Endothelial cell of umbilical vein (primary cell): ENCODE data around the gene CCDC9. TPM values are rescaled to one million over a fixed set of nuclear protein-coding genes. Genes with fewer than 3 reads are reported as not detected.

ENCODE experiments used
- BruUV-seq: library from RNA; stranded (reverse); fragments of 400-500 nt; replicated peaks from 2 replicates; lab custom pipeline; 2021; lab: Mats Ljungman, UMichigan
- CTCF ChIA-PET: fragments of 300-600, 350-600 bp; sonication (Branson Sonifier 250); formaldehyde crosslinking; loops from one replicate; lab custom pipeline; 2021; ENCODE audit warnings: antibody characterized with exemption, inconsistent platforms; lab: Charles Lee
- POLR2A ChIA-PET: fragments of 300-600, 350-600 bp; sonication (Branson Sonifier 250); formaldehyde crosslinking; loops from one replicate; lab custom pipeline; 2021; ENCODE audit warnings: antibody characterized with exemption, inconsistent platforms; lab: Charles Lee
- DNase-seq: peaks from one replicate; pipeline ENCODE4 v3.0.0-alpha.2; 2011; ENCODE audit warnings: low read depth, low spot score
- FAIRE-seq: peaks from 2 replicates; lab custom pipeline; 2011; peaks lifted over from hg19 to GRCh38; lab: Jason Lieb, UNC
- H2AFZ ChIP-seq: 2 replicates; pipeline ENCODE4 v1.6.0; 2012; ENCODE audit warnings: low read depth, low read length, control low read depth, inconsistent platforms
- H3K27ac ChIP-seq: 2 replicates; pipeline ENCODE4 v1.5.1; 2011; ENCODE audit warnings: low read depth, mild to moderate bottlenecking, control low read depth, low read length, moderate library complexity; ENCODE audit not compliant: insufficient read depth
- H3K27me3 ChIP-seq, 2 experiments: 2 replicates each; pipeline versions ENCODE4 v1.6.0 to v1.6.1; 2011; ENCODE audit warnings: low read length in 2 of 2, mixed read lengths in 1 of 2; ENCODE audit not compliant: control insufficient read depth in 2 of 2, insufficient read depth in 2 of 2
- H3K36me3 ChIP-seq, 2 experiments: 2 replicates in 1 of 2; 3 replicates in 1 of 2; pipeline ENCODE4 v1.5.1; 2011; ENCODE audit warnings: low read length in 2 of 2, mild to moderate bottlenecking in 1 of 2, moderate library complexity in 1 of 2; ENCODE audit not compliant: control insufficient read depth in 2 of 2, insufficient read depth in 2 of 2; ENCODE audit errors: extremely low read depth in 1 of 2
- H3K4me1 ChIP-seq: 3 replicates; pipeline ENCODE4 v1.5.1; 2011; ENCODE audit warnings: mild to moderate bottlenecking, low read length; ENCODE audit not compliant: control insufficient read depth, insufficient read depth; ENCODE audit errors: extremely low read depth
- H3K4me2 ChIP-seq: 2 replicates; pipeline ENCODE4 v1.6.1; 2011; ENCODE audit warnings: low read length, control low read depth, mixed read lengths; ENCODE audit not compliant: insufficient read depth
- H3K4me3 ChIP-seq, 3 experiments: fragments of 200-600 bp in 1 of 3; sonication (generic), shearing (Covaris generic) in 1 of 3; replicated peaks in 1 of 3; 2 replicates each; pipeline ENCODE4 v1.5.1; 2011 to 2016; ENCODE audit warnings: control low read depth in 3 of 3, low read length in 3 of 3, mild to moderate bottlenecking in 2 of 3, inconsistent platforms in 1 of 3, low read depth in 1 of 3, moderate library complexity in 1 of 3; ENCODE audit not compliant: insufficient read depth in 1 of 3
- H3K79me2 ChIP-seq: 2 replicates; pipeline ENCODE4 v1.6.0; 2012; ENCODE audit warnings: low read length, inconsistent platforms; ENCODE audit not compliant: control insufficient read depth, insufficient read depth
- H3K9ac ChIP-seq: replicated peaks from 2 replicates; pipeline ENCODE3; 2011; ENCODE audit warnings: low read length, control low read depth; ENCODE audit not compliant: insufficient read depth; ENCODE audit errors: extremely low read depth
- H3K9me1 ChIP-seq: replicated peaks from 3 replicates; pipeline ENCODE4 v1.6.0; 2011; ENCODE audit warnings: mild to moderate bottlenecking, low read length; ENCODE audit not compliant: control insufficient read depth, insufficient read depth; ENCODE audit errors: extremely low read depth
- H3K9me3 ChIP-seq: replicated peaks from 2 replicates; pipeline ENCODE4 v1.5.1; 2012; ENCODE audit warnings: low read length, inconsistent platforms; ENCODE audit not compliant: control insufficient read depth, insufficient read depth
- H4K20me1 ChIP-seq: replicated peaks from 2 replicates; pipeline ENCODE3; 2011; ENCODE audit warnings: mild to moderate bottlenecking, low read length; ENCODE audit not compliant: control insufficient read depth, insufficient read depth; ENCODE audit errors: extremely low read depth
- CTCF ChIP-seq, 2 donors: IDR thresholded peaks; 1 replicate in 1 of 2; 2 replicates in 1 of 2; pipeline ENCODE4 v1.5.1; 2011; ENCODE audit warnings: low read length in 2 of 2, mild to moderate bottlenecking in 2 of 2, moderate library complexity in 2 of 2, control low read depth in 1 of 2, inconsistent platforms in 1 of 2, low read depth in 1 of 2; ENCODE audit not compliant: insufficient read depth in 1 of 2; ENCODE audit errors: extremely low read depth in 1 of 2
- EZH2 ChIP-seq: IDR thresholded peaks from 2 replicates; pipeline ENCODE4 v1.6.1; 2012; ENCODE audit warnings: borderline replicate concordance, low read depth, mild to moderate bottlenecking, moderate library complexity, low read length, inconsistent platforms; ENCODE audit not compliant: severe bottlenecking
- FOS ChIP-seq: IDR thresholded peaks from 2 replicates; pipeline ENCODE4 v1.6.1; 2011; ENCODE audit warnings: mild to moderate bottlenecking, low read length, moderate library complexity, borderline replicate concordance; ENCODE audit not compliant: insufficient read depth
- GATA2 ChIP-seq: IDR thresholded peaks from 2 replicates; pipeline ENCODE4 v1.7.0; 2011; ENCODE audit warnings: low read depth, mild to moderate bottlenecking, moderate library complexity, mixed read lengths, low read length; ENCODE audit not compliant: insufficient read length, insufficient read depth
- JUN ChIP-seq: IDR thresholded peaks from 2 replicates; pipeline ENCODE4 v1.6.1; 2011; ENCODE audit warnings: borderline replicate concordance, low read depth; ENCODE audit not compliant: insufficient read length, insufficient read depth
- MAX ChIP-seq: IDR thresholded peaks from 2 replicates; pipeline ENCODE4 v1.6.1; 2011; ENCODE audit not compliant: insufficient read depth, insufficient read length
- MYC ChIP-seq: IDR thresholded peaks from one replicate; pipeline ENCODE4 v1.6.1; 2011; ENCODE audit warnings: mild to moderate bottlenecking, low read depth, low read length
- POLR2A ChIP-seq: IDR thresholded peaks from 2 replicates; pipeline ENCODE4 v1.6.1; 2012; ENCODE audit warnings: low read depth, mild to moderate bottlenecking, control low read depth, low read length
- POLR2AphosphoS5 ChIP-seq: IDR thresholded peaks from 2 replicates; pipeline ENCODE4 v1.6.1; 2012; ENCODE audit warnings: low read depth, mild to moderate bottlenecking, control low read depth, low read length, moderate library complexity; ENCODE audit not compliant: insufficient read depth
- dilution Hi-C: fragments of 300-500 bp; cut with MboI; formaldehyde crosslinking; loops from one replicate; pipeline ENCODE4 v1.15.0; 2019; ENCODE audit warnings: low sequenced_read_pairs; ENCODE audit not compliant: extremely low pct_ligation_motif_present
- intact Hi-C: fragments of 100-400 bp; cut with micrococcal nuclease; formaldehyde crosslinking; loops from one replicate; pipeline ENCODE4 v1.10.0; 2022
- polyA plus RNA-seq, 4 experiments: library from polyadenylated mRNA; depleted of rRNA in 3 of 4; stranded (reverse) in 3 of 4; unstranded in 1 of 4; fragments of >200 nt; gene quantifications; 2 replicates each; pipeline versions ENCODE4 v1.2.1 to v1.2.3, GENCODE V29; 2011 to 2012; ENCODE audit warnings: missing spikeins in 1 of 4
- total RNA-seq: library from RNA; stranded (reverse); gene quantifications from 2 replicates; pipeline ENCODE4 v1.2.3, GENCODE V29; 2021

CCDC9 gene
- total and polyA plus RNA-seq, 2 donors (not counting 3 experiments of a cell fraction or from before 2014, with no cell fraction given): 6.0 to 26.9 TPM

GRCh38 chr19:47273313-47274070, 17.2 kb downstream of the CCDC9 start:
- no peaks in the 10 kb centered on the region for H3K27me3 ChIP-seq
- peak overlapping the region; percentile 84 for H3K9ac ChIP-seq
- TF ChIP-seq JUN (no peak), FOS (no peak), POLR2A (peak; percentile 75)
- H3K9me1 ChIP-seq: no peaks in the 10 kb centered on the region
- ChIA-PET CTCF (interaction anchor here (0.6 to 2.1 kb wide), 8 partner anchors 17 to 163 kb away, joined by 3 to 6 read pairs (median 4); no protein-coding TSS in a partner anchor), POLR2A (interaction anchor here (0.7 to 2.4 kb wide), 3 partner anchors 16 to 1048 kb away, joined by 3 to 17 read pairs (median 8); partner anchors contain the start of gene CCDC9)
- peak overlapping the region; percentile 92 for H3K27ac ChIP-seq
- H3K36me3 ChIP-seq: peaks cover 0 to 12% of the 10 kb centered on the region in 2 experiments
- peak; percentile 91 for DNase-seq
- peak overlapping the region; percentile 88 for H3K4me2 ChIP-seq
- H3K4me1 ChIP-seq: peaks cover 13% of the 10 kb centered on the region
- H3K4me3 ChIP-seq: peak overlapping the region; percentile 16 to 67 (median 64)
- peak; percentile 94 for FAIRE-seq
- H4K20me1 ChIP-seq: no peaks in the 10 kb centered on the region
- no peaks in the 10 kb centered on the region for H3K9me3 ChIP-seq
- TSS peak; percentile 51 for BruUV-seq
- H3K79me2 ChIP-seq: no peaks in the 10 kb centered on the region
- intact Hi-C loops: loop anchor here (1.0 to 5.0 kb wide), 3 partner anchors 16 to 74 kb away; partner anchors contain the start of gene DHX34
- H2AFZ ChIP-seq: peak overlapping the region; percentile 32
- dilution Hi-C loops: no loop called here

- Histone ChIP-seq H3K9me3 (no peaks in the 10 kb centered on the region), H4K20me1 (no peaks in the 10 kb centered on the region), H3K4me2 (peak within 1 kb of the TSS; percentile 88), H3K4me1 (peaks cover 13% of the 10 kb centered on the region), H3K27me3 (no peaks in the 10 kb centered on the region), H3K9ac (peak within 1 kb of the TSS; percentile 84), H3K79me2 (no peaks in the 10 kb centered on the region), H3K4me3 (peak within 1 kb of the TSS; percentile 22 to 67 (median 64)), H3K27ac (peak within 1 kb of the TSS; percentile 92), H2AFZ (peak within 1 kb of the TSS; percentile 45), H3K36me3 (peaks cover 0 to 12% of the 10 kb centered on the region in 2 experiments), H3K9me1 (no peaks in the 10 kb centered on the region)
- DNase-seq (peak; percentile 90), FAIRE-seq (peak; percentile 94)
- ChIA-PET POLR2A (interaction anchor here (0.7 to 2.4 kb wide), 6 partner anchors 13 to 1047 kb away, joined by 3 to 17 read pairs (median 3); partner anchors contain the start of genes CCDC9 and ZC3H4), CTCF (interaction anchor here (0.6 to 2.1 kb wide), 13 partner anchors 10 to 225 kb away, joined by 3 to 6 read pairs (median 4); partner anchors contain the start of genes CCDC9 and DHX34)
- TF ChIP-seq MAX: no peak
- no peak for TF ChIP-seq GATA2
- no peak for TF ChIP-seq MYC
- TF ChIP-seq POLR2AphosphoS5: peak; percentile 42
- TF ChIP-seq FOS: no peak
- no peak for TF ChIP-seq JUN
- TF ChIP-seq POLR2A: peak; percentile 31
- no peak for TF ChIP-seq CTCF (IDR thresholded peaks at IDR 0.05; ENCODE audit: extremely low read depth in 1 of 2, insufficient read depth in 1 of 2, low read depth in 1 of 2, low read length in 2 of 2)
- no peak for TF ChIP-seq EZH2
- intact Hi-C loops (loop anchor here (1.0 to 5.0 kb wide), 2 partner anchors 46 to 73 kb away; partner anchors contain the start of gene DHX34), dilution Hi-C loops (no loop called here)
- no TSS peak for BruUV-seq
These were observed 18.0 kb downstream of the CCDC9 start, which contains the start of gene INAFM1 for GRCh38 chr19:47274071-47274890. TSS of gene INAFM1 (plus strand) at chr19:47274885. CDS start at chr19:47274920, 35 bp downstream.
